NB4 (cell line): ENCODE measurements around the gene EDEM3.

Experiments used
- DNase-seq: peaks from one replicate; pipeline ENCODE4 v3.0.0; 2010; ENCODE audit warnings: low read depth
- H3K4me3 ChIP-seq: one replicate; pipeline ENCODE4 v1.5.1; 2011; ENCODE audit warnings: mild to moderate bottlenecking, low read depth, low read length, moderate library complexity
- MYC ChIP-seq: IDR thresholded peaks from 2 replicates; pipeline ENCODE4 v1.6.1; 2011; ENCODE audit warnings: low read depth, low read length
- POLR2A ChIP-seq: IDR thresholded peaks from 2 replicates; pipeline ENCODE4 v1.6.1; 2011; ENCODE audit warnings: mild to moderate bottlenecking; ENCODE audit not compliant: insufficient read length; ENCODE audit errors: extremely low read depth
- TF ChIP-seq, protein P1 (sequence below): IDR thresholded peaks from 2 replicates; pipeline ENCODE4 v1.6.1; 2011; ENCODE audit warnings: low read depth, low read length
- TF ChIP-seq, protein P2 (sequence below): IDR thresholded peaks from one replicate; pipeline ENCODE4 v1.5.1; 2012; ENCODE audit warnings: low read depth, low read length

EDEM3 gene

GRCh38 chr1:184740344-184740743, 14.3 kb downstream of the EDEM3 start:
- H3K4me3 ChIP-seq, result no peak overlapping the region
- no peak for TF ChIP-seq POLR2A
- TF ChIP-seq, protein P1, sequence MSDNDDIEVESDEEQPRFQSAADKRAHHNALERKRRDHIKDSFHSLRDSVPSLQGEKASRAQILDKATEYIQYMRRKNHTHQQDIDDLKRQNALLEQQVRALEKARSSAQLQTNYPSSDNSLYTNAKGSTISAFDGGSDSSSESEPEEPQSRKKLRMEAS, result no peak
- TF ChIP-seq MYC, result no peak
- TF ChIP-seq, protein P2, sequence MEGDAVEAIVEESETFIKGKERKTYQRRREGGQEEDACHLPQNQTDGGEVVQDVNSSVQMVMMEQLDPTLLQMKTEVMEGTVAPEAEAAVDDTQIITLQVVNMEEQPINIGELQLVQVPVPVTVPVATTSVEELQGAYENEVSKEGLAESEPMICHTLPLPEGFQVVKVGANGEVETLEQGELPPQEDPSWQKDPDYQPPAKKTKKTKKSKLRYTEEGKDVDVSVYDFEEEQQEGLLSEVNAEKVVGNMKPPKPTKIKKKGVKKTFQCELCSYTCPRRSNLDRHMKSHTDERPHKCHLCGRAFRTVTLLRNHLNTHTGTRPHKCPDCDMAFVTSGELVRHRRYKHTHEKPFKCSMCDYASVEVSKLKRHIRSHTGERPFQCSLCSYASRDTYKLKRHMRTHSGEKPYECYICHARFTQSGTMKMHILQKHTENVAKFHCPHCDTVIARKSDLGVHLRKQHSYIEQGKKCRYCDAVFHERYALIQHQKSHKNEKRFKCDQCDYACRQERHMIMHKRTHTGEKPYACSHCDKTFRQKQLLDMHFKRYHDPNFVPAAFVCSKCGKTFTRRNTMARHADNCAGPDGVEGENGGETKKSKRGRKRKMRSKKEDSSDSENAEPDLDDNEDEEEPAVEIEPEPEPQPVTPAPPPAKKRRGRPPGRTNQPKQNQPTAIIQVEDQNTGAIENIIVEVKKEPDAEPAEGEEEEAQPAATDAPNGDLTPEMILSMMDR, result no peak
- no peak for DNase-seq

DNA sequence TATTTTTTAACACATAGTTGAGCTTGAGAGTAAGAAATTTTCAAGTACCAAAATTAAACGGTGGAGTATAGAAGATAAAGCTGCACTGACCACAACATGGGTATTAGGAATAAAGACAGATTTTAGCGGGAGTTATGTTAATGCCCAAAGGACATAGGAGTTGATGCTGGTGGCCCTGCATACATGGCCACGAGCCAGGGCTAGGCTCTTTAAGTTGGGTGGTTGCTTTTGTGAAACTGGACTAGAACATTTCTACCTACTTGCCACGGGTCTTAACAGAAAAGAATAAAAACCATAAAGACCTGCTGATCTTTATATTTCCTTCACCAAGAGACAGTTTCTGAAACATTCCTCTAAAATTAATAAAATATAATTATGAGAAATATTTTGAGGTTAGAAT, 14.9 kb downstream of the EDEM3 start:
- H3K4me3 ChIP-seq, result no peak overlapping the region
- no peak for TF ChIP-seq MYC
- TF ChIP-seq POLR2A, result no peak
- TF ChIP-seq, protein P1, result no peak
- TF ChIP-seq, protein P2, result no peak
- DNase-seq, result no peak

DNA sequence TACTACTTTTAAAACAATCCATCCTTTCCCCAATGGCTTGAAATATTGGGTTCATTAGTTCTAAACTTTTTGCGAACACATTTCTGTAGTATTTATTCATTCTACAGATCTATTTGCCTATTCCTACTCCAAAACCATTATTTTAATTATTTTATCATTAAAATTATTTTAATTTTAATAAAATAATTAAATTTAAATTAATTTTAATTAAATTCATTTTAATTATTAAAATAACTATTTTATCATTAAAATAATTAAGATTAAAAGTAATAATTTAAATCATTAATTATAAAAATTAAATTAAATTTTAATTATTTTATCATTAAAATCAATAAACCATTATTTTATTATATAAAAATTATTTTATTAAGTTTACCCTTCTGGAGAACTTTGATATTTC, 15.6 kb downstream of the EDEM3 start:
- DNase-seq, result no peak
- TF ChIP-seq POLR2A (no peak), MYC (no peak)
- TF ChIP-seq, protein P1, result no peak
- TF ChIP-seq, protein P2, result no peak
- no peak overlapping the region for H3K4me3 ChIP-seq

DNA sequence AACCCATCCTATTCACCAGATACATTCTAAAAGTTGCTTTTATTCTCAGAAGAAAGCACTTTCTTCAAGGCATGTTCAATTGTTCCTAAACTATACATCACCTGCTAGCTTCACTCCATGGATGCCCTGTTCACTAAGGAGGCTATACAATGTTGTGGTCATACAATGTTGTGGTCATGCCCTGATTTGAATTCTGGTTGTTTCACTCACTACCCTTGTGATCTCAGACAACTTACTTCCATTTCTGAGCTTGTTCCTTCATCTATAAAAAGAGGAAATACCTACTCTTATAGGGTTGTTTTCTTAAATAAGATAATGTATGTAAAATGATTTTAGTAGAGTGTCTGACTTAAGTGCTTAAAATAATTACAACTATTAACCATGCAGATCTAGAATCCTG, 19.7 kb downstream of the EDEM3 start:
- no peak for TF ChIP-seq MYC
- TF ChIP-seq, protein P2, result no peak
- TF ChIP-seq POLR2A, result no peak
- no peak for DNase-seq
- no peak overlapping the region for H3K4me3 ChIP-seq

- H3K4me3 ChIP-seq, result no peak overlapping the region
- no peak for DNase-seq
- no peak for TF ChIP-seq POLR2A
Observed at GRCh38 chr1:184724843-184725242, 29.8 kb downstream of the EDEM3 start.

DNA sequence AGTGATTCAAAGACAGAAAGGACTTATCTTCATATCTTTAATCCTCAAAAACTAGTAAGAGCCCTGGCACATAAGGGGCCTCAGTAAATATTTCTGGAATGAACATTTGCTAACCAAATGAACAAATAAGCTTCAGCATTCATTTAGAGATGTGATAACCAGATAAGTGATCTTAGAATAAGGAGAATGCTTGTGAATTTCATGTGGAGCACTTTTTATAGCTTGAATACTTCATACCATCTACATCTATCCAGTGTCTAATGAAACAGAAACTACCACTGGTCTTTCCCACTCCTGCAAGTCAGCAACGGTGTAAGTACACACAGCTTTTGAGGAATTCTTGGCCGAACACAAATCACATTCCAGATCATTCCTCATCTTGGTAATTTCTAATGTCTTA, 38.5 kb downstream of the EDEM3 start:
- TF ChIP-seq, protein P2, result no peak
- TF ChIP-seq POLR2A (no peak), MYC (no peak)
- no peak overlapping the region for H3K4me3 ChIP-seq
- DNase-seq, result no peak
